D721Med (cell line): ENCODE measurements around the gene FBF1.

Experiments
- DNase-seq: peaks from one replicate; pipeline ENCODE4 v3.0.0; 2011; ENCODE audit warnings: low spot score; ENCODE audit not compliant: insufficient read length
- FAIRE-seq: peaks from 2 replicates; lab custom pipeline; 2011; peaks lifted over from hg19 to GRCh38; lab: Jason Lieb, UNC
- CTCF ChIP-seq: IDR thresholded peaks from 2 replicates; pipeline ENCODE4 v1.5.1; 2012; ENCODE audit warnings: mild to moderate bottlenecking, control low read depth; ENCODE audit not compliant: insufficient read depth; ENCODE audit errors: missing control alignments

Gene FBF1

GRCh38 chr17:75921596-75921995, 19.2 kb downstream of the FBF1 start:
- no peak for FAIRE-seq
- no peak for DNase-seq
- TF ChIP-seq CTCF: no peak

GRCh38 chr17:75920045-75920560, 20.7 kb downstream of the FBF1 start:
- TF ChIP-seq CTCF: no peak
- no peak for DNase-seq
- no peak for FAIRE-seq

GRCh38 chr17:75919611-75920010, 21.2 kb downstream of the FBF1 start:
- no peak for TF ChIP-seq CTCF
- no peak for DNase-seq

GRCh38 chr17:75917917-75918445, 22.9 kb downstream of the FBF1 start:
- no peak for TF ChIP-seq CTCF
- FAIRE-seq (no peak), DNase-seq (no peak)

More at GRCh38 chr17:75919611-75920010, 21.2 kb downstream of the FBF1 start:
- FAIRE-seq: no peak

- DNase-seq: no peak
- TF ChIP-seq CTCF: no peak
- no peak for FAIRE-seq
These were observed 23.5 kb downstream of the FBF1 start for GRCh38 chr17:75917141-75917916.

- DNase-seq (no peak), FAIRE-seq (no peak)
- TF ChIP-seq CTCF: no peak
These were observed 25.6 kb downstream of the FBF1 start for GRCh38 chr17:75915268-75915667.
